HG03095 (cell line): ENCODE measurements around the gene TMEM131L.
"Not testable (repeated sequence)": the region's sequence is repeated elsewhere in the genome, so short reads cannot be mapped to it uniquely, and the experiment has no call there.

ENCODE experiments used
- ATAC-seq: cut with Tn5 transposase; IDR thresholded peaks from one replicate; pipeline ENCODE4 v1.9.1; 2021; ENCODE audit warnings: moderate library complexity; ENCODE audit not compliant: unreplicated experiment

TMEM131L gene

DNA sequence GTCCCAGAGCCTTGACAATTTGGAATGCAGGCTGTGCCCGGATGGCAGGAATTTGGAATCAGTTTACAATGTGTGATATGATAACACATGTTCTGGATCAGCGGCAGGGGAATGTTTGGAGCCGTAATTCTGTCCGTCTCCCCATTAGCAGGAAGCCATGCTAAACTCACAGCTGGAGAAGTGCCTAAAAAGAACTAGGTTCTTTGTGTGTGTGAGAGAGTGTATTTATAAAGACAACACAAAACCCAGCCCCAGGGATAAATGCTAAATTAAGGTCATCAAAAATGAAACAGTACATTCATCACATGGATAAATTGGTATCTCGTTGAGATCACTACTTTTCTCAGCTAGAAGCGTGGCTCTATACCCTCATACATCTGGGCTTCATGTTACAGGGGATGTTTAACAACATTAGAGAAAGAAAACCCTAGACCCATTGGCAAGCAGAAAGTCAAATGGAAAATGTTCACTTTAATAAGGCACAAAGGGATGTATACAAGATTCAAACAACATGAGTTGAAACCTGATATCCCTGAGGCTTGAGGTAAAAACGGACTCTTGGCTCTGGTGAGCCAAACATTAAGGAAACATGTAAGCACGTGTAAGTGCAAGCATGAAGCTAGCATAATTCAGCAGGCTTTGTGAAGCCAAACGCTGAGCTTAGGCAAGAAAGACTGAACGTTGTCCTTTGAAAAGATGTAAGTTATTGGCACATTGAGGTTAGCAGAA, 18.0 kb upstream of the TMEM131L start:
- no peak for ATAC-seq

- ATAC-seq: no peak
Measured at GRCh38 chr4:153449338-153449737, 16.8 kb upstream of the TMEM131L start.

DNA sequence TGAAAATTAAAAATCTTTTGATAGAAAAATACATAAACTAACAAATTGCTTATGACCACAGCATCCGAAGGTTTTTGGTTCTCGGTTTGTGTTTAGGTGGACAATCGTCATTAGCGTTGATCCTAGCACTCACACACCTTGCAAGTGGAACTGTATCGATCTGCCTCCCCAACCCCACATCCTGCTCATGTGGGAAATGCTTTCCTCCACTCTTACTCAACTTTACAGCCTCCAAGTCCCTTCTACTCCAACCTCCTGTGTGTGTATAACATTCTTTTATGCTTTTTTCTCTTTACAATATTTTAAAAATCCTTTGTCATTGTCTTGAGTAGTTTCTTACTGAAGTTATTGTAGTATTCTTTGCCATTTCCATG, 15.6 kb upstream of the TMEM131L start:
- ATAC-seq: no peak

DNA sequence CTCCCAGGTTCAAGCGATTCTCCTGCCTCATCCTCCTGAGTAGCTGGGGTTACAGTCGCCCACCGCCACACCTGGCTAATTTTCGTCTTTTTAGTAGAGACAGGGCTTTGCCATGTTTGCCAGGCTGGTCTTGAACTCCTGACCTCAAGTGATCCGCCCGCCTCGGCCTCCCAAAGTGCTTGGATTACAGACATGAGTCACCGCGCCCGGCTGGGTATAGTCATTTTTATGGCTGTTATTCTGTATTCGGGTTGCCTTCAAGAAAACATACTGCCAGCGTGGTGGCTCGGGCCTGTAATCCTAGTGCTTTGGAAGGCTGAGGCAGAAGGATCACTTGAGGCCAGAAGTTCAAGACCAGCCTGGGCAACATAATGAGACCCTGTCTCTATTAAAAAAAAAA, 15.0 kb upstream of the TMEM131L start:
- ATAC-seq: not testable (repeated sequence)

DNA sequence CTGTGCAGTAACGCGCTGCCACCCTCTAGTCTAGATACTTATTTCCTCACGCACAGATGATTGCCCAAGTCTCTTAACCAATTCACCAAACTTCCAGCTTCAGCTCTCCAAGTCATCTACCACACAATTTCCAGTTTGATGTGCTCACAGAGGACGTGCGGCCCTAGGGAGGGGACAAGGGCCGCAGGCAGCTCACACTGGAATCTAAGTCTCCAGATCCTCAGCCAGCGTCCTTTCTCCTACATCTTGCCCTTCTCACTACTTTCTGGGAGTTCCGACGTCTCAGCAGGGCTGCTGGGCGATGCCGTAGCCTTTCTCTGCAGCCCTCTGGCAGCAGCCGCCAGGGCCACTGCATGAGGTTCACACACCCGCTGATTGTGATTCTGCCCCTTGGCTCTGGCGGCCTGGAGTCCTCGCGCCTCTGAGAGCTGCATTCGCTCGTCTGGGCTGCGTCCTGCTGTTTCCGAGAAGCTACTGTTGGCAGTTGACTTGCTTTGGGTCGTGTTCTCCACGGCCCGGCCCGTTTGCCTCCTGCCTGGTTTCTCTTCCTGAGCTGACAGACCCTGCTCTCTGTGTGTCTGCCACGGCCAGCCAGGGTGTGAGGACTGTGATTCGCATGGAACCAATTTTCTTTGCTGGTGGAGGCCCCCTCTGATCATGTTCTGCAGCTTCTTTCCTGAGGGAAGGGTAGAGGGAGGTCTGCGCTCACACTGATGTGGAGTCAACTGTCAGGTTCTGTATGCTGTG, 14.1 kb upstream of the TMEM131L start:
- no peak for ATAC-seq

GRCh38 chr4:153452658-153453378, 13.3 kb upstream of the TMEM131L start:
- no peak for ATAC-seq

DNA sequence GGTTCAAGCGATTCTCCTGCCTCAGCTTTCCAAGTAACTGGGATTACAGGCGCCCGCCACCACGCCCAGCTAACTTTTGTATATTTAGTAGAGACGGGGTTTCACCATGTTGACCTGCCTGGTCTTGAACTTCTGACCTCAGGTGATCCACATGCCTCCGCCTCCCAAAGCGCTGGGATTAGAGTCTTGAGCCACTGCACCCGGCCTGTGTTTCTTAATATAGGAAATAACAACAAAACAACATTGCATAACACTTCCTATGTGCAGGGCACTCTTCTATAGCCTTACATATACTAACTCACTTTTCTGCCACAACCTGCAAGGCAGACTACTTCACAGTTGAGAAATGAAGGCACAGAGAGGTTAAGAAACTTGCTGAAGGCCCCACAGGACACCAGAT, 12.8 kb upstream of the TMEM131L start:
- ATAC-seq: no peak

DNA sequence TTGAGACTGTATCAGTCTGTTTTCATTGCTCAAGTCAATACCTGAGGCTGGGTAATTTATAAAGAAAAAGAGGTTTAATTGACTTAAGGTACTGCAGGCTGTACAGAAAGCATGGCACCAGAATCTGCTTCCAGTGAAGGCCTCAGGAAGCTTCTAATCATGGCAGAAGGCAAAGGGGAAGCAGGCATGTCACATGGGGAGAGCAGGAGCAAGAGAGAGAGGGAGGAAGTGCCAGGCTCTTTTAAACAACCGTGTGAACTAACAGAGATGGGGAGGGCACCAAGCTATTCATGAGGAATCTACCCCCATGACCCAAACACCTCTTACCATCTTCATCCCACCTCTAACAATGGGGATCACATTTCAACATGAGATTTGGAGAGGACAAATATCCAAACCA, 7.2 kb upstream of the TMEM131L start:
- no peak for ATAC-seq

GRCh38 chr4:153461549-153461948, 4.6 kb upstream of the TMEM131L start:
- ATAC-seq: not testable (repeated sequence)

GRCh38 chr4:153464068-153464467, 2.1 kb upstream of the TMEM131L start:
- ATAC-seq: no peak

- ATAC-seq: no peak
Measured at GRCh38 chr4:153465140-153465539, 1.0 kb upstream of the TMEM131L start.

DNA sequence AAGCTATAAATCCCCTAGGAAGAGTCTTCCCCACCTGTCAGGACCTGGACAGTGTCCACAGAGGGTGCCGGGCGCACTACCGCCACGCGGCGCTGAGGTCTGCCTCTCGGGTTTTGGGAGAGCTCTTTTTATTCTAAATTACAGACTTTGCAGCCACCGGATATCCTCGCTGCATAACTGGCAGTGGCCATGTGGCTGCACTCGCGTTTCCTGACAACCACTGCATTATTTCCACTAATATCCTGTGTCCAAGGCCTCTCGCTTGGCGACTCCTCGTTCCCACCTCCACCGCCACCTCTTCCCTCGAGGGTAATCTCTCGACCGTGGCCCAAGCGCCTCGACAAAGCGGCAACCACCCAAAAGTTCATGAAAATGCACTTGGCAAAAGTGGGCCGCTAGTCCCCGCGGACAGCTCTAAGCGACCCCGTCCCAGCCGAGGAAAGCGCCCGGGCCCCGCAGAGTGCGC, 512 bp upstream of the TMEM131L start:
- ATAC-seq: peak; percentile 2

GRCh38 chr4:153466949-153467896, 1.1 kb downstream of the TMEM131L start:
- peak; percentile 54 for ATAC-seq

GRCh38 chr4:153467897-153468262, 1.7 kb downstream of the TMEM131L start:
- no peak for ATAC-seq

DNA sequence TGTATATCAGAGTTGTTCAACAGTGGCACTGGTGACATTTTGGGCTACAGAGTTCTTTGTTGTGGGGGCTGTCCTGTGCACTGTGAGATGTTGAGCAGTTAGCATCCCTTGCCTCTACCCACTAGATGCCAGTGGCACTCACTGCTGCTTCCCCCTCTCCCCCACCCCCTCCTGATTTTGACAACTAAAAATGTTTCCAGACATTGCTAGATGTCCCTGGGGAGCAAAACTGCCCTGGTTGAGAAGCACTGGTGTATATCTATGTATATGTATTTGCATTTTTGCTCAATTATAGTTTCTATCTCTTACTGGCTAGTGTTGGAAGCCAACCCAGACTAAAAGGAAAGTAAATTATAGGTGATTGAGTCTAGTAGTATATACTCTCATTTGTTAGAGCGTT, 2.4 kb downstream of the TMEM131L start:
- ATAC-seq: peak; percentile 16

- no peak for ATAC-seq
Measured at GRCh38 chr4:153469031-153469430, 2.9 kb downstream of the TMEM131L start.

GRCh38 chr4:153471071-153471697, 5.0 kb downstream of the TMEM131L start:
- not testable (repeated sequence) for ATAC-seq

DNA sequence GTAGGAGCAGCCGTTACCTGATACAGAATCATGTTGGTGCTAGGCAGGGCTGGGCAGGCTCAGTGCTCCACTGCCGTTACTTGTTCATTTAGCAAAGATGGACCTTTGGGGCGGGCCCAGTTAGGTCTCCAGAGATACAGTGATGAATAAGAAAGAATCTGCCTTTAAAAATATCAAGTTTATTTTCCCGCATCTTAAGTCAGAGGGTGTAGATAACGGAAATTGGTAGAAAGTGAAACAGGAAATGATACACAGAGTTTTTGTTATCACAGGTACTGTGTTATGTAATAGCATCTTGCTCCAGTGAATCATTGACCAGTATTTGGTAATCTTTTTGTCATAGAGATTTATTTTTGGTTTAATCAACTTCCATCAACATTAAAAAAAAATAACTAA, 5.5 kb downstream of the TMEM131L start:
- peak; percentile 27 for ATAC-seq

- peak; percentile 51 for ATAC-seq
Measured at GRCh38 chr4:153472122-153473037, 6.2 kb downstream of the TMEM131L start.
